CD4-positive, alpha-beta memory T cell (primary cell): ENCODE results near the gene RUBCN. TPM values are rescaled to one million over a fixed set of nuclear protein-coding genes. Genes with fewer than 3 reads are reported as not detected.

Source experiments
- CTCF ChIA-PET: fragments of 350-600 bp; sonication (Branson Sonifier 250); formaldehyde crosslinking; loops from one replicate; lab custom pipeline; 2021; ENCODE audit warnings: inconsistent platforms; ENCODE audit not compliant: partially characterized antibody; lab: Charles Lee
- POLR2A ChIA-PET: fragments of 350-600 bp; sonication (Branson Sonifier 250); formaldehyde crosslinking; loops from one replicate; lab custom pipeline; 2021; ENCODE audit not compliant: partially characterized antibody; lab: Charles Lee
- DNase-seq, 5 donors: peaks; one replicate each; pipeline versions ENCODE4 v3.0.0 to v3.0.0-alpha.2; 2020 to 2022; ENCODE audit warnings: mixed read lengths in 1 of 5
- H3K27ac ChIP-seq: one replicate; pipeline ENCODE4 v1.7.0; 2013; ENCODE audit warnings: low read depth, low read length
- H3K27me3 ChIP-seq: 2 replicates; pipeline ENCODE4 v1.7.0; 2013; ENCODE audit warnings: mild to moderate bottlenecking, low read length, moderate library complexity; ENCODE audit not compliant: insufficient read depth
- H3K36me3 ChIP-seq: 2 replicates; pipeline ENCODE4 v1.7.0; 2013; ENCODE audit warnings: mild to moderate bottlenecking, low read length, moderate library complexity; ENCODE audit not compliant: insufficient read depth
- H3K4me1 ChIP-seq: 2 replicates; pipeline ENCODE4 v1.7.0; 2013; ENCODE audit warnings: mild to moderate bottlenecking, low read length, moderate library complexity; ENCODE audit not compliant: insufficient read depth
- H3K4me3 ChIP-seq, 2 donors: one replicate each; pipeline ENCODE4 v1.7.0; 2013; ENCODE audit warnings: low read length in 2 of 2, mild to moderate bottlenecking in 1 of 2
- H3K9me3 ChIP-seq, 2 donors: one replicate each; pipeline ENCODE4 v1.7.0; 2013; ENCODE audit warnings: low read length in 2 of 2, control low read depth in 1 of 2; ENCODE audit not compliant: control insufficient read depth in 1 of 2
- H3K27ac Mint-ChIP-seq, 7 donors: one replicate each; pipeline ENCODE4 v1.8.0; 2020 to 2021; ENCODE audit warnings: mixed read lengths in 7 of 7, mild to moderate bottlenecking in 6 of 7, inconsistent platforms in 3 of 7, moderate library complexity in 3 of 7
- H3K27me3 Mint-ChIP-seq, 2 donors: one replicate each; pipeline ENCODE4 v1.8.0; 2020 to 2021; ENCODE audit warnings: mixed read lengths in 2 of 2
- H3K36me3 Mint-ChIP-seq, 2 donors: one replicate each; pipeline ENCODE4 v1.8.0; 2020 to 2021; ENCODE audit warnings: mixed read lengths in 2 of 2, inconsistent platforms in 1 of 2, mild to moderate bottlenecking in 1 of 2
- H3K4me1 Mint-ChIP-seq, 4 donors: one replicate each; pipeline ENCODE4 v1.8.0; 2020 to 2021; ENCODE audit warnings: mixed read lengths in 4 of 4, mild to moderate bottlenecking in 1 of 4
- H3K4me3 Mint-ChIP-seq, 8 donors: one replicate each; pipeline ENCODE4 v1.8.0; 2020 to 2021; ENCODE audit warnings: mixed read lengths in 8 of 8, mild to moderate bottlenecking in 7 of 8, moderate library complexity in 6 of 8, inconsistent platforms in 3 of 8
- H3K9me3 Mint-ChIP-seq, 8 donors: one replicate each; pipeline ENCODE4 v1.8.0; 2020 to 2021; ENCODE audit warnings: mixed read lengths in 8 of 8, mild to moderate bottlenecking in 5 of 8, inconsistent platforms in 3 of 8, moderate library complexity in 1 of 8
- intact Hi-C: fragments of 100-400 bp; cut with micrococcal nuclease; formaldehyde crosslinking; loops from one replicate; pipeline ENCODE4 v1.15.1; 2023
- polyA plus RNA-seq, 2 donors: library from polyadenylated mRNA; unstranded; fragments of 300-500 nt; fragmentation: Illumina TruSeq; gene quantifications; one replicate each; pipeline ENCODE4 v1.2.3, GENCODE V29; 2021
- total RNA-seq, 2 experiments: library from RNA; stranded (reverse); gene quantifications; one replicate each; pipeline ENCODE4 v1.2.3, GENCODE V29; 2021

Gene RUBCN
- total and polyA plus RNA-seq, 4 experiments from 2014 or later = 13.2 to 69.6 (median 45.2) TPM

DNA sequence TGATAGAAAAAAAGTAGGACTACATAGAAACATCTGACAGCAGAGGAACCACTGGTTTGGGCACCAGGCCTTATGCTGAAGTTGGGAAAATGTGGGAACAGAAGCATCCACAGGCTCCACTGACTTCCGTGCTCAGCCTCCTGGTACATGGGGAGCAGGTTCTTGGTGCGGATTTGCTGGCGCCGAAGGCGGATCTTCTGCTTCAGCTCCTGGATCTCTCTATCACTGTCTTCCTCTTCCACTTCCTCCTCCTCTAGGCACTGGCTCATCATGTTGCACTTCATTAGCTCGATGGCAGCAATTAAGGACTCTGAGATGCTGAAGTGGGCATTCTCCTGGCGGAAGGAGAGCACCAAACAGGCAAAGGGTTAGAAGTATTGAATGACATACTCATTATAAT is 42.5 kb downstream of the RUBCN start:
- intact Hi-C loops = no loop called here
- Histone ChIP-seq H3K36me3 (peaks cover 63% of the 10 kb centered on the region), H3K27ac (no peak overlapping the region), H3K4me1 (no peaks in the 10 kb centered on the region), H3K27me3 (no peaks in the 10 kb centered on the region), H3K9me3 (no peaks in the 10 kb centered on the region), H3K4me3 (no peak overlapping the region)
- Mint-ChIP-seq H3K9me3 (no peaks in the 10 kb centered on the region), H3K27ac (peak overlapping the region in 2 of 7 donors; percentile 41 to 66), H3K4me1 (peaks cover 0 to 4% (median under 1%) of the 10 kb centered on the region in 4 donors), H3K27me3 (no peaks in the 10 kb centered on the region), H3K36me3 (peaks cover 66 to 79% of the 10 kb centered on the region in 2 donors), H3K4me3 (no peak overlapping the region)
- ChIA-PET POLR2A (no interaction called here), CTCF (interaction anchor here (1.1 kb wide), 1 partner anchor 24 kb away, joined by 3 read pairs; no protein-coding TSS in a partner anchor)
- DNase-seq = no peak

DNA sequence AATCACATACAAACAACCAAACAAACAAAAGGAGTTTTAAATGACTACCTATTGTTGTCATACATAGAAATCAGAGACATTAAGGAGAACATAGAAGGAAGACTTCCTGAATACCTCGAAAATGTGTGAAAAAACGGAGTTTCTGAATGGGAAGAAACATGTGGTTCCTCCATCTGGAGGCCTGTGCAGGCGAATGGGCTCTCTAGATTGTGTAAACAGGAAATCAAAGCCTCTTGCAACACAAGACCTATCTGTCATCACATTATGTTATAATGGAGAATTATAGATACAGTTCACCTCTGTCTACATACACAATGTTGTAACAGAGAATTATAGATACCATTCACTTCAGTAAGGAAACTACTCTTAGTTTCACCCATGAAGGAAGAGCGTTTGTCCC is 44.1 kb downstream of the RUBCN start:
- intact Hi-C loops = no loop called here
- Mint-ChIP-seq H3K9me3 (no peaks in the 10 kb centered on the region), H3K4me1 (peaks cover 0 to 4% (median under 1%) of the 10 kb centered on the region in 4 donors), H3K27ac (peak overlapping the region in 4 of 7 donors; percentile 46 to 89 (median 64)), H3K27me3 (no peaks in the 10 kb centered on the region), H3K4me3 (no peak overlapping the region), H3K36me3 (peaks cover 64 to 73% of the 10 kb centered on the region in 2 donors)
- Histone ChIP-seq H3K27ac (no peak overlapping the region), H3K27me3 (no peaks in the 10 kb centered on the region), H3K4me3 (no peak overlapping the region), H3K36me3 (peaks cover 60% of the 10 kb centered on the region), H3K9me3 (no peaks in the 10 kb centered on the region), H3K4me1 (no peaks in the 10 kb centered on the region)
- no peak for DNase-seq
- ChIA-PET POLR2A (interaction anchor here (1.0 kb wide), 1 partner anchor 19 kb away, joined by 3 read pairs; no protein-coding TSS in a partner anchor), CTCF (no interaction called here)

DNA sequence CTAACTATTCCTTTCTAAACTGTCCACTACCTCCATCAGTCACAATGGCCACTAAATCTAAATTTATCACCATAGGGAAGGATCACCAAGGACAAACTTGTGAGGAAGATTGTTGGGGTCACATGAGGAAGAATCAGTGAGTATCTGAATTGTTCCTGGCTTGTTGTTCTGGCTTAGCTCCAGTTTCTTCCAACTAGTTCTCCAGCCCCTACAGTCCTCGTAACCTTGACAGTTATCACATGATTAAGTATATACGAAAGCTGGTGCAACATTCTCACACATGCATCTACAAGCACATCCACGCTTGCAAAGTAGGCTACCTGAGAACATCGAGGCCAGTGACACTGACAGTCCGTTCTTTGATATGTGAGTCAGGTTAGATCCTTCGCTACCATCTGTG is 46.0 kb downstream of the RUBCN start:
- H3K36me3 ChIP-seq = peaks cover 46% of the 10 kb centered on the region

GRCh38 chr3:197687570-197687969 is 49.1 kb downstream of the RUBCN start:
- Histone ChIP-seq H3K27me3 (no peaks in the 10 kb centered on the region), H3K4me1 (no peaks in the 10 kb centered on the region), H3K4me3 (no peak overlapping the region), H3K27ac (no peak overlapping the region), H3K9me3 (no peaks in the 10 kb centered on the region), H3K36me3 (peaks cover 39% of the 10 kb centered on the region)
- H3K4me1 Mint-ChIP-seq = peaks cover 0 to 4% (median 0%) of the 10 kb centered on the region in 4 donors
- H3K36me3 Mint-ChIP-seq = peaks cover 41 to 53% of the 10 kb centered on the region in 2 donors
- H3K4me3 Mint-ChIP-seq = no peak overlapping the region
- no peak overlapping the region for H3K27ac Mint-ChIP-seq
- no peak for DNase-seq
- H3K9me3 Mint-ChIP-seq = peaks cover 0 to 3% (median 0%) of the 10 kb centered on the region in 8 donors
- CTCF ChIA-PET = no interaction called here
- H3K27me3 Mint-ChIP-seq = no peaks in the 10 kb centered on the region
- POLR2A ChIA-PET = no interaction called here
- intact Hi-C loops = no loop called here

More for the DNA sequence above, 46.0 kb downstream of the RUBCN start:
- Mint-ChIP-seq H3K4me3 (no peak overlapping the region), H3K9me3 (no peaks in the 10 kb centered on the region), H3K36me3 (peaks cover 55 to 67% of the 10 kb centered on the region in 2 donors), H3K27ac (peak overlapping the region in 1 of 7 donors; percentile 17), H3K27me3 (no peaks in the 10 kb centered on the region), H3K4me1 (peaks cover 0 to 4% (median 0%) of the 10 kb centered on the region in 4 donors)
- H3K9me3 ChIP-seq = no peaks in the 10 kb centered on the region
- CTCF ChIA-PET = no interaction called here
- intact Hi-C loops = no loop called here
- no peak overlapping the region for H3K27ac ChIP-seq
- H3K4me1 ChIP-seq = no peaks in the 10 kb centered on the region
- H3K27me3 ChIP-seq = no peaks in the 10 kb centered on the region
- no peak overlapping the region for H3K4me3 ChIP-seq
- POLR2A ChIA-PET = no interaction called here
- no peak for DNase-seq

- Mint-ChIP-seq H3K4me1 (no peaks in the 10 kb centered on the region), H3K4me3 (no peak overlapping the region), H3K36me3 (peaks cover 41 to 53% of the 10 kb centered on the region in 2 donors), H3K9me3 (peaks cover 0 to 3% (median 0%) of the 10 kb centered on the region in 8 donors), H3K27me3 (no peaks in the 10 kb centered on the region), H3K27ac (no peak overlapping the region)
- no peak overlapping the region for H3K4me3 ChIP-seq
- intact Hi-C loops = no loop called here
- H3K4me1 ChIP-seq = no peaks in the 10 kb centered on the region
- H3K36me3 ChIP-seq = peaks cover 39% of the 10 kb centered on the region
- DNase-seq = no peak
- ChIA-PET CTCF (interaction anchor here (1.6 kb wide), 1 partner anchor 88 kb away, joined by 3 read pairs; no protein-coding TSS in a partner anchor), POLR2A (no interaction called here)
- H3K27me3 ChIP-seq = no peaks in the 10 kb centered on the region
- no peak overlapping the region for H3K27ac ChIP-seq
- no peaks in the 10 kb centered on the region for H3K9me3 ChIP-seq
Measured at GRCh38 chr3:197686899-197687298, 49.8 kb downstream of the RUBCN start.

DNA sequence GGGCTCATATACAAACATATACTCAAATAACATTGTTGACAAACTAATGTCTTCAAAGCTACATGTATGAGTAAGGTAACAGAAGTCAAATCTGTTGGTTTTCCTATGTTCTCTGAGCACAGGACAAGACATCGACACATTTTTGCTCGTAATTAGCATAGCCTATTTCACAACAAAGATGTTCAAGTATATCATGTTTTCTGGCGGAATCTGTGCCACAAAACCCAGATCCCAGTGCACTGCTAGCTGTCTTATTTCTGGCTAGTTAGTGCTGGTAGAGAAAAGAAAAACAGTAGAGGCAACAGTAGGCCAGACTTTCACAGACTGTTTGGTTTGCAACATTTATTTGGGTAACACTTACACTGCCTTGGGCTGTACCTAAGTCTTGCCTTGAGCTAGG is 51.2 kb downstream of the RUBCN start:
- H3K9me3 ChIP-seq = no peaks in the 10 kb centered on the region
- Mint-ChIP-seq H3K36me3 (peaks cover 38 to 49% of the 10 kb centered on the region in 2 donors), H3K4me3 (no peak overlapping the region), H3K27ac (peak overlapping the region in 2 of 7 donors; percentile 29 to 38), H3K9me3 (peaks cover 0 to 3% (median 0%) of the 10 kb centered on the region in 8 donors), H3K4me1 (no peaks in the 10 kb centered on the region), H3K27me3 (no peaks in the 10 kb centered on the region)
- H3K4me3 ChIP-seq = no peak overlapping the region
- intact Hi-C loops = no loop called here
- ChIA-PET CTCF (interaction anchor here (1.6 kb wide), 1 partner anchor 86 kb away, joined by 3 read pairs; no protein-coding TSS in a partner anchor), POLR2A (interaction anchor here (1.5 kb wide), 1 partner anchor 27 kb away, joined by 6 read pairs; no protein-coding TSS in a partner anchor)
- DNase-seq = no peak
- no peak overlapping the region for H3K27ac ChIP-seq
- no peaks in the 10 kb centered on the region for H3K27me3 ChIP-seq
- no peaks in the 10 kb centered on the region for H3K4me1 ChIP-seq
- peaks cover 35% of the 10 kb centered on the region for H3K36me3 ChIP-seq

DNA sequence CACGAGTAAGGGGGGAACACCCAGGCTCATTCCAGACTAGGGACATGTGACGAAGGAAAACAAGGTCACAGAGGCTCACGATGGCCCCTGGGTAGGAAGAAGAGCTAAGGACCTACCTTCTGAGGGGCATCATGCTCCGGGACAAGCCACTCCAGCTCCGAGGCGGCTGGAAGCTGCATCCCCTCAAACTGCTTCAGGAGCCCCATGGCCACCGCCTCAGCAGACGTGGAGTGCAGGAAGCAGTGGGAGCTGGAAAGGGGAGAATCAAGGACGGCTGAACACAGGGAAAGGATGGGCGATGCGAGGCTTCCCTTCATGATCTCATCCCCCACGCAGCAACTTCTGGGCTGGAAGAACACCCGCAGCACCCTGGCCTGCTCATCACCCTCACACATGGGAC is 53.5 kb downstream of the RUBCN start:
- no peak overlapping the region for H3K27ac Mint-ChIP-seq
- no peak overlapping the region for H3K4me3 ChIP-seq
- H3K36me3 Mint-ChIP-seq = peaks cover 32 to 42% of the 10 kb centered on the region in 2 donors
- ChIA-PET CTCF (interaction anchor here (2.0 kb wide), 1 partner anchor 84 kb away, joined by 5 read pairs; no protein-coding TSS in a partner anchor), POLR2A (no interaction called here)
- no peak overlapping the region for H3K4me3 Mint-ChIP-seq
- peaks cover 0 to 3% (median 0%) of the 10 kb centered on the region in 8 donors for H3K9me3 Mint-ChIP-seq
- intact Hi-C loops = no loop called here
- H3K4me1 ChIP-seq = no peaks in the 10 kb centered on the region
- H3K4me1 Mint-ChIP-seq = no peaks in the 10 kb centered on the region
- no peak overlapping the region for H3K27ac ChIP-seq
- no peaks in the 10 kb centered on the region for H3K27me3 ChIP-seq
- no peak for DNase-seq
- no peaks in the 10 kb centered on the region for H3K27me3 Mint-ChIP-seq
- no peaks in the 10 kb centered on the region for H3K9me3 ChIP-seq
- H3K36me3 ChIP-seq = peaks cover 33% of the 10 kb centered on the region
